ENCODE results near the gene USP25.

The USP25 gene

GRCh38 chr21:15825700-15826099, 95.9 kb downstream of the USP25 start:
- peaks cover 28% of the 10 kb centered on the region for H3K36me3 Mint-ChIP-seq (ENCODE audit: low read depth)
- DNase-seq = no peak

GRCh38 chr21:15826147-15826780, 96.5 kb downstream of the USP25 start:
- peak; percentile 5 for DNase-seq
- Mint-ChIP-seq H3K27ac (peak overlapping the region; percentile 50), H3K27me3 (ENCODE audit: low read depth, poor library complexity) (peaks cover 4% of the 10 kb centered on the region), H3K9me3 (no peaks in the 10 kb centered on the region), H3K36me3 (ENCODE audit: low read depth) (peaks cover 31% of the 10 kb centered on the region), H3K4me1 (no peaks in the 10 kb centered on the region), H3K4me3 (no peak overlapping the region)
- peak; percentile 40 for TF ChIP-seq CTCF (IDR thresholded peaks at IDR 0.05)

More at GRCh38 chr21:15825700-15826099, 95.9 kb downstream of the USP25 start:
- Mint-ChIP-seq H3K27ac (no peak overlapping the region), H3K4me3 (no peak overlapping the region), H3K4me1 (no peaks in the 10 kb centered on the region), H3K27me3 (ENCODE audit: low read depth, poor library complexity) (peaks cover 4% of the 10 kb centered on the region), H3K9me3 (no peaks in the 10 kb centered on the region)
- no peak for TF ChIP-seq CTCF (IDR thresholded peaks at IDR 0.05)

GRCh38 chr21:15826908-15827601, 97.3 kb downstream of the USP25 start:
- Mint-ChIP-seq H3K4me1 (no peaks in the 10 kb centered on the region), H3K4me3 (no peak overlapping the region), H3K36me3 (ENCODE audit: low read depth) (peaks cover 39% of the 10 kb centered on the region), H3K27ac (no peak overlapping the region), H3K27me3 (ENCODE audit: low read depth, poor library complexity) (peaks cover 4% of the 10 kb centered on the region), H3K9me3 (no peaks in the 10 kb centered on the region)
- DNase-seq = no peak
- no peak for TF ChIP-seq CTCF (IDR thresholded peaks at IDR 0.05)

GRCh38 chr21:15831497-15831896, 101.7 kb downstream of the USP25 start:
- no peak for DNase-seq
- no peak for TF ChIP-seq CTCF (IDR thresholded peaks at IDR 0.05)
- no peaks in the 10 kb centered on the region for H3K27me3 Mint-ChIP-seq (ENCODE audit: low read depth, poor library complexity)
- H3K36me3 Mint-ChIP-seq (ENCODE audit: low read depth) = peaks cover 32% of the 10 kb centered on the region
- H3K4me1 Mint-ChIP-seq = no peaks in the 10 kb centered on the region
- no peak overlapping the region for H3K27ac Mint-ChIP-seq
- H3K4me3 Mint-ChIP-seq = no peak overlapping the region
- H3K9me3 Mint-ChIP-seq = no peaks in the 10 kb centered on the region

- DNase-seq = no peak
- no peak for TF ChIP-seq CTCF (IDR thresholded peaks at IDR 0.05)
- no peak overlapping the region for H3K27ac Mint-ChIP-seq
- H3K36me3 Mint-ChIP-seq (ENCODE audit: low read depth) = no peaks in the 10 kb centered on the region
- H3K9me3 Mint-ChIP-seq = no peaks in the 10 kb centered on the region
- no peaks in the 10 kb centered on the region for H3K27me3 Mint-ChIP-seq (ENCODE audit: low read depth, poor library complexity)
- H3K4me1 Mint-ChIP-seq = no peaks in the 10 kb centered on the region
- no peak overlapping the region for H3K4me3 Mint-ChIP-seq
These were observed 107.9 kb downstream of the USP25 start for GRCh38 chr21:15837645-15838044.

GRCh38 chr21:15839026-15839425, 109.2 kb downstream of the USP25 start:
- no peaks in the 10 kb centered on the region for H3K27me3 Mint-ChIP-seq (ENCODE audit: low read depth, poor library complexity)
- no peak overlapping the region for H3K27ac Mint-ChIP-seq
- no peaks in the 10 kb centered on the region for H3K4me1 Mint-ChIP-seq
- no peak for DNase-seq
- H3K36me3 Mint-ChIP-seq (ENCODE audit: low read depth) = peaks cover 5% of the 10 kb centered on the region
- H3K4me3 Mint-ChIP-seq = no peak overlapping the region
- no peak for TF ChIP-seq CTCF (IDR thresholded peaks at IDR 0.05)
- H3K9me3 Mint-ChIP-seq = no peaks in the 10 kb centered on the region

All from nephron progenitor cell (in vitro differentiated cells).